Type B pancreatic cell (in vitro differentiated cells): Measurements from ENCODE around the gene CNTRL. TPM values are rescaled to one million over a fixed set of nuclear protein-coding genes. Genes with fewer than 3 reads are reported as not detected.

Experiments
- DNase-seq: peaks from one replicate; pipeline ENCODE4 v3.0.0; 2021; ENCODE audit warnings: mixed read lengths; ENCODE audit not compliant: unreplicated experiment; ENCODE audit errors: extremely low spot score
- H3K27ac Mint-ChIP-seq: 2 replicates; pipeline ENCODE4 v1.8.0; 2021; ENCODE audit warnings: mild to moderate bottlenecking, mixed read lengths
- H3K27me3 Mint-ChIP-seq: 2 replicates; pipeline ENCODE4 v1.8.0; 2021; ENCODE audit warnings: mixed read lengths
- H3K36me3 Mint-ChIP-seq: 2 replicates; pipeline ENCODE4 v1.8.0; 2021; ENCODE audit warnings: mixed read lengths
- H3K4me1 Mint-ChIP-seq: one replicate; pipeline ENCODE4 v1.8.0; 2021; ENCODE audit warnings: mixed read lengths; ENCODE audit not compliant: unreplicated experiment
- H3K4me3 Mint-ChIP-seq: 2 replicates; pipeline ENCODE4 v1.8.0; 2021; ENCODE audit warnings: mild to moderate bottlenecking, mixed read lengths
- H3K9me3 Mint-ChIP-seq: 2 replicates; pipeline ENCODE4 v1.8.0; 2021; ENCODE audit warnings: mixed read lengths
- CTCF ChIP-seq: fragments of 200-600 bp; sonication (generic); conservative IDR thresholded peaks from 2 replicates; pipeline ENCODE4 v1.5.0; 2021; ENCODE audit warnings: antibody characterized with exemption, mild to moderate bottlenecking
- total RNA-seq: library from RNA; stranded (reverse); gene quantifications from 2 replicates; pipeline ENCODE4 v1.2.1, GENCODE V29; 2021; ENCODE audit warnings: low replicate concordance

CNTRL gene
- total RNA-seq, 1 donor from 2014 or later, result 20.9 TPM

- H3K9me3 Mint-ChIP-seq, result no peaks in the 10 kb centered on the region
- no peak for TF ChIP-seq CTCF
- H3K4me1 Mint-ChIP-seq, result no peaks in the 10 kb centered on the region
- no peak for DNase-seq
- H3K36me3 Mint-ChIP-seq, result peaks cover 12% of the 10 kb centered on the region
- H3K27ac Mint-ChIP-seq, result no peak overlapping the region
- H3K27me3 Mint-ChIP-seq, result no peaks in the 10 kb centered on the region
- H3K4me3 Mint-ChIP-seq, result no peak overlapping the region
These were observed 83.2 kb downstream of the CNTRL start for GRCh38 chr9:121157939-121158338.

- H3K4me1 Mint-ChIP-seq, result no peaks in the 10 kb centered on the region
- no peaks in the 10 kb centered on the region for H3K9me3 Mint-ChIP-seq
- peaks cover 12% of the 10 kb centered on the region for H3K36me3 Mint-ChIP-seq
- H3K27ac Mint-ChIP-seq, result no peak overlapping the region
- H3K27me3 Mint-ChIP-seq, result no peaks in the 10 kb centered on the region
- no peak overlapping the region for H3K4me3 Mint-ChIP-seq
- TF ChIP-seq CTCF, result no peak
- no peak for DNase-seq
These were observed 85.3 kb downstream of the CNTRL start for GRCh38 chr9:121160025-121160424.

GRCh38 chr9:121168052-121168451, 93.3 kb downstream of the CNTRL start:
- Mint-ChIP-seq H3K27ac (no peak overlapping the region), H3K4me3 (no peak overlapping the region), H3K27me3 (no peaks in the 10 kb centered on the region), H3K36me3 (peaks cover 29% of the 10 kb centered on the region), H3K9me3 (no peaks in the 10 kb centered on the region), H3K4me1 (no peaks in the 10 kb centered on the region)
- no peak for TF ChIP-seq CTCF
- DNase-seq, result no peak

- no peak for DNase-seq
- peak; percentile 66 for TF ChIP-seq CTCF
- Mint-ChIP-seq H3K36me3 (peaks cover 28% of the 10 kb centered on the region), H3K4me3 (no peak overlapping the region), H3K27ac (no peak overlapping the region), H3K27me3 (no peaks in the 10 kb centered on the region), H3K9me3 (no peaks in the 10 kb centered on the region), H3K4me1 (no peaks in the 10 kb centered on the region)
These were observed 94.4 kb downstream of the CNTRL start for GRCh38 chr9:121169094-121169601.

GRCh38 chr9:121171236-121171635, 96.5 kb downstream of the CNTRL start:
- peaks cover 38% of the 10 kb centered on the region for H3K36me3 Mint-ChIP-seq
- H3K4me1 Mint-ChIP-seq, result no peaks in the 10 kb centered on the region
- DNase-seq, result no peak
- no peaks in the 10 kb centered on the region for H3K9me3 Mint-ChIP-seq
- H3K27me3 Mint-ChIP-seq, result no peaks in the 10 kb centered on the region
- H3K4me3 Mint-ChIP-seq, result no peak overlapping the region
- no peak overlapping the region for H3K27ac Mint-ChIP-seq
- TF ChIP-seq CTCF, result no peak
